ENCODE measurements around the gene WFIKKN1. TPM values are rescaled to one million over a fixed set of nuclear protein-coding genes. Genes with fewer than 3 reads are reported as not detected.
A peak's percentile ranks its signal among the peaks of the same experiment; 100 is the strongest.

WFIKKN1 gene
- total RNA-seq, 4 donors from 2014 or later, result 2.3 to 13.1 (median 4.2) TPM

DNA sequence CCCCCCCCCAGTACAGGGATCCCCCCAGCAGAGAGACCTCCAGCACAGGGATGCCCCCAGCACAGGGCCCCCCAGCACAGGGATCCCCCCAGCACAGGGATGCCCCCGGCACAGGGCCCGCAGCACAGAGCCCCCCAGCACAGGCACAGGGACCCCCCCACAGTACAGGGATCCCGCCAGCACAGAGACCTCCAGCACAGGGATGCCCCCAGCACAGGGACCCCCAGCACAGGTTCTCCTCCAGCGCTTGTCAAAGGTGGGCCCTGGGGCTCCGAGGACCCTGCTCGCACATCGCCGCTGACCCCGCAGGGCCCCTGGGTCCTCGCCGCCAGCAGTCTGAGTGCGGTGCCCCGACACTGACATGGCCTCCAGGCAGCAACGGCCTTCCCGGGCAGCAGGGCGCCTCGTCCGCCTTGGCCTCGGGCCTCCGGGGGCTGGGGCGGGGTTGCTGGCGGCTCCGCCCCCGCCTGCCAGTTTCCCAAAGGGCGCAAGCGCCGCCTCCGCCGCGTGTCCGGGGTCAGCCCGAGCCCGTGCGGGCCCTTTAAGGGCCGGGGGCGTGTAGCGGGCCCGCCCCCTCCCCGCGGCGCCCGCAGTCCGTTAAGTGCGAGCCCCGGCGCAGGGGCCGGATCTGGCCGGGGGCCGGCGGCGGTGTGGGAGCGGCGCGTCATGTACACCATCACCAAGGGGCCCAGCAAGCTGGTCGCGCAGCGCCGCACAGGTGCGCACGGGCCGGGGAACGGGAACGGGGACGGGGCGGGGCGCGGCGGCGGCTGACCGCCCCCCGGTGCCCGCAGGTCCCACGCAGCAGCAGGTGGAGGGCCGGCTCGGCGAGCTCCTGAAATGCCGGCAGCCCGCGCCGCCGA lies 10.8 kb downstream of the WFIKKN1 start, which contains the start of gene MCRIP2:
Gene MCRIP2, plus strand, starts transcription at position 503 of the 863 bp plus-strand sequence. Its CDS starts 164 bp downstream, at position 667.
- whole genome bisulfite sequencing, 2 donors (ENCODE audit: low coverage in 1 of 2), result 1% methylated on average over 42 of the region's 81 CpGs; no CpG with 5 or more reads in 1 of the 2 donors
- no peaks in the 10 kb centered on the region for H3K27me3 ChIP-seq
- TF ChIP-seq, protein P1, sequence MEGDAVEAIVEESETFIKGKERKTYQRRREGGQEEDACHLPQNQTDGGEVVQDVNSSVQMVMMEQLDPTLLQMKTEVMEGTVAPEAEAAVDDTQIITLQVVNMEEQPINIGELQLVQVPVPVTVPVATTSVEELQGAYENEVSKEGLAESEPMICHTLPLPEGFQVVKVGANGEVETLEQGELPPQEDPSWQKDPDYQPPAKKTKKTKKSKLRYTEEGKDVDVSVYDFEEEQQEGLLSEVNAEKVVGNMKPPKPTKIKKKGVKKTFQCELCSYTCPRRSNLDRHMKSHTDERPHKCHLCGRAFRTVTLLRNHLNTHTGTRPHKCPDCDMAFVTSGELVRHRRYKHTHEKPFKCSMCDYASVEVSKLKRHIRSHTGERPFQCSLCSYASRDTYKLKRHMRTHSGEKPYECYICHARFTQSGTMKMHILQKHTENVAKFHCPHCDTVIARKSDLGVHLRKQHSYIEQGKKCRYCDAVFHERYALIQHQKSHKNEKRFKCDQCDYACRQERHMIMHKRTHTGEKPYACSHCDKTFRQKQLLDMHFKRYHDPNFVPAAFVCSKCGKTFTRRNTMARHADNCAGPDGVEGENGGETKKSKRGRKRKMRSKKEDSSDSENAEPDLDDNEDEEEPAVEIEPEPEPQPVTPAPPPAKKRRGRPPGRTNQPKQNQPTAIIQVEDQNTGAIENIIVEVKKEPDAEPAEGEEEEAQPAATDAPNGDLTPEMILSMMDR (IDR thresholded peaks at IDR 0.05), result no peak
- TF ChIP-seq POLR2AphosphoS5 (IDR thresholded peaks at IDR 0.05) (peak; percentile 36 to 86 (median 82)), POLR2A (IDR thresholded peaks at IDR 0.05) (peak; percentile 81), EP300 (IDR thresholded peaks at IDR 0.05; ENCODE audit: low read depth) (no peak)
- intact Hi-C loops (cut with DNase I; ENCODE audit: low total_unique reads) (no loop called here), in situ Hi-C loops (cut with MboI; ENCODE audit: low pct_ligation_motif_present in 1 of 4, low pct_unique_long_range_greater_than_20kb in 1 of 4, low sequenced_read_pairs in 3 of 4) (no loop called here)
- DNase-seq, result peak; percentile 93
- H3K27ac ChIP-seq, result peak within 1 kb of the TSS; percentile 93 to 96 (median 95)
- peaks cover 23 to 52% (median 50%) of the 10 kb centered on the region in 4 donors for H3K4me1 ChIP-seq
- H3K36me3 ChIP-seq, result no peaks in the 10 kb centered on the region
- H3K9me3 ChIP-seq, result no peaks in the 10 kb centered on the region
- H3K4me3 ChIP-seq, result peak within 1 kb of the TSS; percentile 84 to 96 (median 88)

DNA sequence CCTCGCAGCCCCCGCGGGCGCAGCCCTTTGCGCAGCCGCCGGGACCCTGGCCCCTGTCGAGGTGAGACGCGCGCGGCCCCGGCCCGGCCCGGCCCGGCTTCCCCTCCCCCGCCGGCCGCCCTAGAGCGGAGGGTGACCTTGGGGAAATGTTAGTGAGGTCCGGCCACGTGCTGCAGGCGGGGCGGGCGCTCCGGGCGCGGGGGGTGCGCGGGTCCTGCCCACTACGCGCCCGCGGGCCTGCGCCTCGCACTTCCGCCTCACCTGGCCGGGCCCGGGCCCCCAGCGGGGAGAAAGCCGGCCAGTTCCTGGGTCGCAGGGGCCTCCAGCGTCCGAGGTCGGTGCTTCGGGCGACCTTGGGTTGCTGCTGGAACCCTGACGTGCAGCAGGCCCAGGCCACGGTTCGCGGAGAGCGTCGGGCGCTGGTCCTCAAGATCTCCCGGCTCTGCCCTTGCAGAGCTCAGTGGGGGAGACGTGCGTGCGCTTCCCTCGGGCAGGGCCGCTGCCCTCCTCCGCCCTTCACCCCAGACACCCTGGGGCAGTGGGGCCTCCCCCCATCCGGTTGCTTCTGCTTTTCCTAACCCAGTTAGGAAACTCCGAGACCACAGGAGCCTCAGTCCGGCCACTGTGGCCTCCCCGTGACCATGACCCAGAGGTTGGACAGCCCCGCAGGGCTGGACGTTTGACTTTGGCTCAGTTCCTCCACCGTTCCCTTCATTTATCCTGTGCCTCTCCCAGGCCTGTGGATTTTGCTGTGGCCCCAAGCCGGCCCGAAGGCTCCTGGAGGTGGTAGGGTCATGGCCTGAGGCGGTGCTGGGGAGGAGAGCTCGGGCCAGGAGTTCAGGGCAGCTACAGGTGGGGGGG lies 11.6 kb downstream of the WFIKKN1 start:
- WGBS, 2 donors (ENCODE audit: low coverage in 1 of 2), result 6% methylated on average over 62 of the region's 72 CpGs; no CpG with 5 or more reads in 1 of the 2 donors
- in situ Hi-C loops (cut with MboI; ENCODE audit: low pct_ligation_motif_present in 1 of 4, low pct_unique_long_range_greater_than_20kb in 1 of 4, low sequenced_read_pairs in 3 of 4), result no loop called here
- Histone ChIP-seq H3K27me3 (no peaks in the 10 kb centered on the region), H3K36me3 (no peaks in the 10 kb centered on the region), H3K4me1 (peaks cover 32 to 57% (median 57%) of the 10 kb centered on the region in 4 donors), H3K27ac (peak overlapping the region; percentile 93 to 96 (median 95)), H3K9me3 (no peaks in the 10 kb centered on the region), H3K4me3 (peak overlapping the region; percentile 84 to 96 (median 88))
- TF ChIP-seq POLR2A (IDR thresholded peaks at IDR 0.05) (peak; percentile 61), POLR2AphosphoS5 (IDR thresholded peaks at IDR 0.05) (peak in 2 of 3 donors; percentile 48 to 64), EP300 (IDR thresholded peaks at IDR 0.05; ENCODE audit: low read depth) (no peak)
- TF ChIP-seq, protein P1 (IDR thresholded peaks at IDR 0.05), result no peak
- intact Hi-C loops (cut with DNase I; ENCODE audit: low total_unique reads), result no loop called here
- peak; percentile 86 for DNase-seq

DNA sequence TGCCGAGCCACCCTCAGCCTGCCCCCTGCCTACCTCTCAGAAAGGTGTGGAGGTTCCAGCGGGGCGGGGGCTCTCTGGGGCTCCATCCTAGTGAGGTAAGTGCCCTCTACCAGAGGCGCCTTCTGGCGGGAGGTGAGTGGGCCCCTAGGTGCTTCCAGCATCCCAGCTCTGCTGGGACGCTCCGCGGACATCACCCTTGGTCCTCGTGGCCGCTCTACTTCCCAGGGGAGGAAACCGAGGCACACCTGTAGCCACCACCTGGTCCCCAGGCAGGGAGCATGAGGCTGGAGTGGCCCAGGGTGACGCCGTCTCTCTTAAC lies 12.2 kb downstream of the WFIKKN1 start:
- Histone ChIP-seq H3K36me3 (no peaks in the 10 kb centered on the region), H3K27ac (peak overlapping the region; percentile 93 to 96 (median 95)), H3K4me3 (peak overlapping the region; percentile 84 to 96 (median 88)), H3K4me1 (peaks cover 35 to 59% (median 58%) of the 10 kb centered on the region in 4 donors), H3K9me3 (no peaks in the 10 kb centered on the region), H3K27me3 (no peaks in the 10 kb centered on the region)
- no peak for DNase-seq
- intact Hi-C loops (cut with DNase I; ENCODE audit: low total_unique reads), result no loop called here
- WGBS, 2 donors (ENCODE audit: low coverage in 1 of 2), result 66% methylated on average over 9 of the region's 13 CpGs; no CpG with 5 or more reads in 1 of the 2 donors
- in situ Hi-C loops (cut with MboI; ENCODE audit: low pct_ligation_motif_present in 1 of 4, low pct_unique_long_range_greater_than_20kb in 1 of 4, low sequenced_read_pairs in 3 of 4), result no loop called here
- no peak for TF ChIP-seq EP300 (IDR thresholded peaks at IDR 0.05; ENCODE audit: low read depth)
- TF ChIP-seq POLR2A (IDR thresholded peaks at IDR 0.05), result no peak
- TF ChIP-seq, protein P1 (IDR thresholded peaks at IDR 0.05), result no peak
- TF ChIP-seq POLR2AphosphoS5 (IDR thresholded peaks at IDR 0.05), result no peak

DNA sequence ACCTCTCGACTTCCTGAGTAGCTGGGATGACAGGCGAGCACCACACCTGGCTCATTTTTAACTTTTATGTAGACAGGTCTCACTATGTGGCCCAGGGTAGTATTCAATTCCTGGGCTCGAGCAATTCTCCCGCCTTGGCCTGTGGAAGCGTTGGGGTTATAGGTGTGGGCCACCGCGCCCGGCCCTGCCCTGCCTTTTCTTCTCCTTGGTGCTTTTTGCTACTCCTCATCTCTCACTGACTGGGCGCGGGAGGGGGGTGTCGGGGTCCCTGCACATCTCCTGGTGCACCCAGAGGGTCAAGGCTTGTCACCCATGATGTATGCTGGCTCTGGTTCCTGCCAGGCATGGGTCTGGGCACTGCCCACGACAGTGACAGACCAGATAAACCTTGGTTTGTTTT lies 13.8 kb downstream of the WFIKKN1 start:
- H3K27me3 ChIP-seq, result no peaks in the 10 kb centered on the region
- peaks cover 40 to 70% (median 69%) of the 10 kb centered on the region in 4 donors for H3K4me1 ChIP-seq
- intact Hi-C loops (cut with DNase I; ENCODE audit: low total_unique reads), result no loop called here
- peak overlapping the region; percentile 93 to 96 (median 95) for H3K27ac ChIP-seq
- in situ Hi-C loops (cut with MboI; ENCODE audit: low pct_ligation_motif_present in 1 of 4, low pct_unique_long_range_greater_than_20kb in 1 of 4, low sequenced_read_pairs in 3 of 4), result no loop called here
- no peak for DNase-seq
- H3K36me3 ChIP-seq, result no peaks in the 10 kb centered on the region
- 80 to 82% methylated on average over 2 to 12 of the region's 12 CpGs for WGBS, 2 donors (ENCODE audit: low coverage in 1 of 2)
- no peak for TF ChIP-seq POLR2A (IDR thresholded peaks at IDR 0.05)
- no peak for TF ChIP-seq POLR2AphosphoS5 (IDR thresholded peaks at IDR 0.05)
- TF ChIP-seq, protein P1 (IDR thresholded peaks at IDR 0.05), result no peak
- no peak for TF ChIP-seq EP300 (IDR thresholded peaks at IDR 0.05; ENCODE audit: low read depth)
- H3K4me3 ChIP-seq, result no peak overlapping the region
- H3K9me3 ChIP-seq, result no peaks in the 10 kb centered on the region
